K562 (cell line): ENCODE data around the gene SLC1A4. TPM values are rescaled to one million over a fixed set of nuclear protein-coding genes. Genes with fewer than 3 reads are reported as not detected.

Experiments
- ATAC-seq: fragments of 200-7000 bp; cut with Tn5 transposase; 3 replicates; pipeline ENCODE4 v1.9.1; 2020; ENCODE audit warnings: moderate library complexity
- BruUV-seq: library from RNA; stranded (reverse); fragments of 400-500 nt; replicated peaks from 2 replicates; lab custom pipeline; 2021; lab: Mats Ljungman, UMichigan
- CTCF ChIA-PET: fragments of 300-600 bp; formaldehyde crosslinking; extraction: SDS; loops from one replicate; lab custom pipeline; 2021; ENCODE audit warnings: low intra/inter-chr PET ratio; lab: Yijun Ruan, JAX
- POLR2A ChIA-PET: fragments of 300-600, 350-650 bp; sonication (Branson Sonifier 250); formaldehyde crosslinking; extraction: SDS; loops from one replicate; lab custom pipeline; 2021; ENCODE audit warnings: antibody characterized with exemption, inconsistent platforms; lab: Yijun Ruan, JAX
- DNase-seq, 4 experiments: peaks; one replicate each; pipeline versions ENCODE4 v3.0.0 to v3.0.0-alpha.2; 2011 to 2018; ENCODE audit warnings: low spot score in 3 of 4, mixed read lengths in 3 of 4; ENCODE audit errors: extremely low read depth in 1 of 4
- FAIRE-seq: peaks from 2 replicates; lab custom pipeline; 2011; peaks lifted over from hg19 to GRCh38; lab: Jason Lieb, UNC
- H2AFZ ChIP-seq: 2 replicates; pipeline ENCODE4 v1.6.0; 2011; ENCODE audit warnings: low read depth, low read length, control low read depth, inconsistent platforms
- H3K27ac ChIP-seq: fragments of 200-600 bp; 3 replicates; pipeline ENCODE4 v1.8.0; 2011; ENCODE audit warnings: low read depth, mild to moderate bottlenecking, control low read depth, inconsistent platforms, low read length, moderate library complexity, mixed read lengths; ENCODE audit errors: extremely low read depth
- H3K27me3 ChIP-seq, 2 experiments: fragments of 300-600 bp in 1 of 2; 2 replicates in 1 of 2; 3 replicates in 1 of 2; pipeline versions ENCODE4 v1.6.0 to v1.8.0; 2011; ENCODE audit warnings: inconsistent platforms in 2 of 2, low read length in 2 of 2, mild to moderate bottlenecking in 1 of 2, mixed read lengths in 1 of 2, moderate library complexity in 1 of 2; ENCODE audit not compliant: control insufficient read depth in 2 of 2, insufficient read depth in 2 of 2
- H3K36me3 ChIP-seq: fragments of 300-600 bp; 3 replicates; pipeline ENCODE4 v1.8.0; 2011; ENCODE audit warnings: mild to moderate bottlenecking, low read length, inconsistent platforms; ENCODE audit not compliant: control insufficient read depth, insufficient read depth
- H3K4me1 ChIP-seq, 2 experiments: fragments of 200-600 bp in 1 of 2; replicated peaks in 1 of 2; 2 replicates in 1 of 2; 3 replicates in 1 of 2; pipeline versions ENCODE4 v1.5.1 to v1.8.0; 2011; ENCODE audit warnings: inconsistent platforms in 2 of 2, low read length in 2 of 2, mild to moderate bottlenecking in 1 of 2, mixed read lengths in 1 of 2, moderate library complexity in 1 of 2; ENCODE audit not compliant: control insufficient read depth in 2 of 2, insufficient read depth in 2 of 2
- H3K4me2 ChIP-seq: 2 replicates; pipeline ENCODE4 v1.6.1; 2011; ENCODE audit warnings: low read length, control low read depth, inconsistent platforms, mixed read lengths; ENCODE audit not compliant: insufficient read depth
- H3K4me3 ChIP-seq: fragments of 200-600 bp; sonication (generic), shearing (Covaris generic); 2 replicates; pipeline ENCODE4 v1.5.1; 2016; ENCODE audit warnings: control low read depth, inconsistent platforms
- H3K79me2 ChIP-seq: fragments of 200-600 bp; 3 replicates; pipeline ENCODE4 v1.8.0; 2011; ENCODE audit warnings: low read length, inconsistent platforms; ENCODE audit not compliant: control insufficient read depth, insufficient read depth
- H3K9ac ChIP-seq, 2 experiments: 2 replicates each; pipeline versions ENCODE4 v1.6.0 to v1.6.1; 2011; ENCODE audit warnings: low read depth in 2 of 2, low read length in 2 of 2, control low read depth in 1 of 2, inconsistent platforms in 1 of 2, mild to moderate bottlenecking in 1 of 2, mixed read lengths in 1 of 2; ENCODE audit not compliant: insufficient read depth in 1 of 2
- H3K9me1 ChIP-seq: one replicate; pipeline ENCODE4 v1.6.0; 2011; ENCODE audit warnings: inconsistent platforms, mild to moderate bottlenecking, low read length, moderate library complexity; ENCODE audit not compliant: control insufficient read depth, insufficient read depth
- H3K9me3 ChIP-seq: replicated peaks from 2 replicates; pipeline ENCODE4 v1.5.1; 2011; ENCODE audit warnings: low read depth, low read length, inconsistent platforms; ENCODE audit not compliant: control insufficient read depth, insufficient read depth
- H4K20me1 ChIP-seq: replicated peaks from 2 replicates; pipeline ENCODE4 v1.6.1; 2011; ENCODE audit warnings: low read length, inconsistent platforms, mixed read lengths; ENCODE audit not compliant: control insufficient read depth, insufficient read depth
- EP300 ChIP-seq: IDR thresholded peaks from 2 replicates; pipeline ENCODE4 v1.6.1; 2012; ENCODE audit warnings: low read length, improper control_type of control experiment
- NR2C2 ChIP-seq, 2 experiments: fragments of 200-800 bp in 1 of 2; sonication (Bioruptor generic) in 1 of 2; sonication (generic) in 1 of 2; formaldehyde crosslinking in 1 of 2; IDR thresholded peaks; 2 replicates each; pipeline versions ENCODE4 v1.6.1 to v1.8.0; 2016 to 2022; ENCODE audit warnings: mild to moderate bottlenecking in 1 of 2, missing compliant biosample characterization in 1 of 2, missing genetic modification characterization in 1 of 2, missing genetic modification reagents in 1 of 2
- SMARCA5 ChIP-seq: fragments of 450-650 bp; IDR thresholded peaks from 2 replicates; pipeline ENCODE4 v1.6.1; 2016
- ZNF239 ChIP-seq: fragments of 250-450 bp; sonication (Bioruptor Pico); IDR thresholded peaks from 2 replicates; pipeline ENCODE4 v1.4.0; 2020; ENCODE audit warnings: mild to moderate bottlenecking
- ZNF3 ChIP-seq: fragments of 250-450 bp; sonication (Bioruptor Pico); IDR thresholded peaks from 2 replicates; pipeline ENCODE4 v1.5.0; 2021; ENCODE audit warnings: mild to moderate bottlenecking, moderate library complexity
- ZNF583 ChIP-seq: fragments of 250-450 bp; sonication (Bioruptor Pico); IDR thresholded peaks from 2 replicates; pipeline ENCODE4 v1.4.0; 2020
- WGBS: fragments of 100-300 bp; shearing (Covaris generic); methylation state at CpG from one replicate; pipeline ENCODE4 v1.1.6; 2016; ENCODE audit warnings: low coverage, mixed read lengths; ENCODE audit not compliant: insufficient coverage; ENCODE audit errors: missing lambda C conversion rate; 5-methylcytosine and 5-hydroxymethylcytosine counted together
- in situ Hi-C: fragments of 300-500 bp; cut with MboI; formaldehyde crosslinking; loops from 4 replicates; pipeline ENCODE4 v1.15.0; 2018; ENCODE audit warnings: inconsistent platforms, mixed read lengths
- intact Hi-C: fragments of 100-400 bp; cut with micrococcal nuclease; formaldehyde crosslinking; loops from 2 replicates; pipeline ENCODE4 v1.14.2; 2022
- polyA plus RNA-seq, 8 experiments: library from polyadenylated mRNA; depleted of rRNA in 4 of 8; stranded (reverse) in 5 of 8; unstranded in 3 of 8; fragments of >200 nt; fragmentation: Nextera tagmentation in 2 of 8; fragmentation: Illumina TruSeq in 1 of 8; extraction: Ambion mirVana in 2 of 8; extraction: Trizol in 1 of 8; gene quantifications; 2 replicates each; pipeline versions ENCODE4 v1.2.1 to v1.2.3, GENCODE V29; 2011 to 2014; ENCODE audit warnings: inconsistent platforms in 1 of 8, missing spikeins in 1 of 8
- total RNA-seq, 7 experiments: library from RNA; depleted of rRNA in 6 of 7; stranded (reverse); fragments of >200 nt in 6 of 7; fragmentation: Illumina TruSeq in 2 of 7; extraction: Trizol in 2 of 7; gene quantifications; 2 replicates each; pipeline versions ENCODE4 v1.2.1 to v1.2.3, GENCODE V29; 2011 to 2021; ENCODE audit warnings: low replicate concordance in 1 of 7
- TF ChIP-seq, protein P1 (sequence below): sonication (generic); formaldehyde crosslinking; IDR thresholded peaks from 2 replicates; pipeline ENCODE4 v1.8.0; 2022; ENCODE audit warnings: missing genetic modification reagents, mild to moderate bottlenecking, borderline replicate concordance
- TF ChIP-seq, protein P2 (sequence below): fragments of 250-450 bp; sonication (Bioruptor Pico); IDR thresholded peaks from 2 replicates; pipeline ENCODE4 v1.4.0; 2020; ENCODE audit warnings: borderline replicate concordance
- TF ChIP-seq, protein P3 (sequence below): sonication (generic); formaldehyde crosslinking; IDR thresholded peaks from 2 replicates; pipeline ENCODE4 v1.4.0; 2020; ENCODE audit warnings: mild to moderate bottlenecking, missing genetic modification reagents

The SLC1A4 gene
- total and polyA plus RNA-seq, 9 of the 15 experiments (the other 6 are each of a cell fraction or from before 2014, with no cell fraction given): 4.4 to 24.0 (median 10.9) TPM

DNA sequence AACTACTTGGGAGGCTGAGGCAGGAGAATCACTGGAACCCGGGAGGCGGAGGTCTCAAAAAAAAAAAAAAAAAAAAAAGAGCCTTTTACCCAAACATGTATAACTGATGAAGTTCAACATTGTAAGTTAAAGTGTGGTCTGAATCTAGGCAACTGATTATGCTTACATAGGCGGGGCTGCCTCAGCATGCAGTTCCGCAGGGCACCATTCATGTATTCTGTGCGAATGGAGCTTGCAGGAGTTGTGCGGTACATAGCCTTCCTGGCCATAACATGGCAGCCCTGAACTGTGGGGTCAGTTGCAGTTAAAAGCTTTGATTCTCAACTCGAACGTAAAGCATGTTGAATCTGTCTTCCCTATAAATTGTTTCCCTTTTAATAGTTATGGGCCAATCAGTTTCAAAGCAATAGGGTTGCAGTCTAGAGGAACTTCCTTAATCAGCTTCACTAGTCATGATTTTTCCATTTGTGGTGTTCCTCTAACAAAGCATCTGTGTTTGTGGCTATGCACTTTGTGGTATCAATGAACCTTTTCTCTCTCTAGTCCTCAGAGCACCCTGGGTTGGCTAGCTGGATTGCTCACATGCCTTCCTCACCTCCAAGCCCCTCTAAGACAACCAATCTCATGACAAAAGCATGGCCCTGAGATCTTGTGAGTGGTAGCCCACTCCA is 36.4 kb downstream of the SLC1A4 start (continued):
- TF ChIP-seq, protein P1, sequence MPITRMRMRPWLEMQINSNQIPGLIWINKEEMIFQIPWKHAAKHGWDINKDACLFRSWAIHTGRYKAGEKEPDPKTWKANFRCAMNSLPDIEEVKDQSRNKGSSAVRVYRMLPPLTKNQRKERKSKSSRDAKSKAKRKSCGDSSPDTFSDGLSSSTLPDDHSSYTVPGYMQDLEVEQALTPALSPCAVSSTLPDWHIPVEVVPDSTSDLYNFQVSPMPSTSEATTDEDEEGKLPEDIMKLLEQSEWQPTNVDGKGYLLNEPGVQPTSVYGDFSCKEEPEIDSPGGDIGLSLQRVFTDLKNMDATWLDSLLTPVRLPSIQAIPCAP (CRISPR knock-in tag): no peak
- TF ChIP-seq ZNF583 (no peak), NR2C2 (CRISPR knock-in tag; IDR thresholded peaks at IDR 0.05) (no peak), NR2C2 (tag; IDR thresholded peaks at IDR 0.05) (no peak)
- TF ChIP-seq, protein P2, sequence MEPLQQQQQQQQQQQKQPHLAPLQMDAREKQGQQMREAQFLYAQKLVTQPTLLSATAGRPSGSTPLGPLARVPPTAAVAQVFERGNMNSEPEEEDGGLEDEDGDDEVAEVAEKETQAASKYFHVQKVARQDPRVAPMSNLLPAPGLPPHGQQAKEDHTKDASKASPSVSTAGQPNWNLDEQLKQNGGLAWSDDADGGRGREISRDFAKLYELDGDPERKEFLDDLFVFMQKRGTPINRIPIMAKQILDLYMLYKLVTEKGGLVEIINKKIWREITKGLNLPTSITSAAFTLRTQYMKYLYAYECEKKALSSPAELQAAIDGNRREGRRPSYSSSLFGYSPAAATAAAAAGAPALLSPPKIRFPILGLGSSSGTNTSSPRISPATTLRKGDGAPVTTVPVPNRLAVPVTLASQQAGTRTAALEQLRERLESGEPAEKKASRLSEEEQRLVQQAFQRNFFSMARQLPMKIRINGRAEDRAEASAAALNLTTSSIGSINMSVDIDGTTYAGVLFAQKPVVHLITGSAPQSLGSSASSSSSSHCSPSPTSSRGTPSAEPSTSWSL: no peak
- TF ChIP-seq, all 486 proteins: peak for 0

DNA sequence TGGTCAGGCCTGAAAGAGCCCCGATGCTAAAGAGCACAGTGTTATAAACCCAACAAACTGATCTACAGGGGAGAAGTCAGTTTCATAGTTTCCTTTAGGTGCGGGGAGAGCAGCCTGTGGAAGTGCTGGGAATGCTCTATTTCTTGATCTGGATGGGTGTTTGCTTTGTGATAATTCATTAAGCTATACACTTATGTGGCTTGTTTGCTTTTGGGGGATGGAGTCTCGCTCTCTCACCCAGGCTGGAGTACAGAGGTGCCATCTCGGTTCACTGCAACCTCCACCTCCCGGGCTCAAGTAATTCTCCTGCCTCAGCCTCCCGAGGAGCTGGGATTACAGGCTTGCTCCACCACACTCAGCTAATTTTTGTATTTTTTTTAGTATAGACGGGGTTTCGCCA is 37.0 kb downstream of the SLC1A4 start:
- H3K36me3 ChIP-seq: peaks cover 3% of the 10 kb centered on the region; the same call in 2 of the 3 replicates
- no peak overlapping the region for H3K4me2 ChIP-seq
- CTCF ChIA-PET: no interaction called here
- H3K9me3 ChIP-seq: no peaks in the 10 kb centered on the region
- H3K79me2 ChIP-seq: no peaks in the 10 kb centered on the region
- no peak overlapping the region for H3K9ac ChIP-seq
- POLR2A ChIA-PET: interaction anchor here (1.1 kb wide), 1 partner anchor 38 kb away, joined by 5 read pairs; no protein-coding TSS in a partner anchor
- intact Hi-C loops (no loop called here), in situ Hi-C loops (no loop called here)
- BruUV-seq: no TSS peak
- no peaks in the 10 kb centered on the region for H4K20me1 ChIP-seq
- H3K4me3 ChIP-seq: no peak overlapping the region
- WGBS: 81% methylated on average over 7 of the region's 8 CpGs
- peaks cover 3% of the 10 kb centered on the region for H3K9me1 ChIP-seq
- ATAC-seq (no peak), DNase-seq (no peak), FAIRE-seq (no peak)
- peaks cover 9 to 37% of the 10 kb centered on the region in 2 experiments; a peak in 4 of 5 replicates for H3K4me1 ChIP-seq
- no peak overlapping the region for H2AFZ ChIP-seq
- no peaks in the 10 kb centered on the region for H3K27me3 ChIP-seq
- no peak overlapping the region for H3K27ac ChIP-seq
- TF ChIP-seq ZNF239 (CRISPR knock-in tag) (no peak), ZNF3 (CRISPR knock-in tag) (no peak), EP300 (no peak), SMARCA5 (no peak)
- TF ChIP-seq, protein P3, sequence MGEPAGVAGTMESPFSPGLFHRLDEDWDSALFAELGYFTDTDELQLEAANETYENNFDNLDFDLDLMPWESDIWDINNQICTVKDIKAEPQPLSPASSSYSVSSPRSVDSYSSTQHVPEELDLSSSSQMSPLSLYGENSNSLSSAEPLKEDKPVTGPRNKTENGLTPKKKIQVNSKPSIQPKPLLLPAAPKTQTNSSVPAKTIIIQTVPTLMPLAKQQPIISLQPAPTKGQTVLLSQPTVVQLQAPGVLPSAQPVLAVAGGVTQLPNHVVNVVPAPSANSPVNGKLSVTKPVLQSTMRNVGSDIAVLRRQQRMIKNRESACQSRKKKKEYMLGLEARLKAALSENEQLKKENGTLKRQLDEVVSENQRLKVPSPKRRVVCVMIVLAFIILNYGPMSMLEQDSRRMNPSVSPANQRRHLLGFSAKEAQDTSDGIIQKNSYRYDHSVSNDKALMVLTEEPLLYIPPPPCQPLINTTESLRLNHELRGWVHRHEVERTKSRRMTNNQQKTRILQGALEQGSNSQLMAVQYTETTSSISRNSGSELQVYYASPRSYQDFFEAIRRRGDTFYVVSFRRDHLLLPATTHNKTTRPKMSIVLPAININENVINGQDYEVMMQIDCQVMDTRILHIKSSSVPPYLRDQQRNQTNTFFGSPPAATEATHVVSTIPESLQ (CRISPR knock-in tag): no peak
